T1000 (cell line): ENCODE measurements around the gene ACVR1C.

Experiments used
- DNase-seq: peaks from one replicate; lab custom pipeline; 2025; ENCODE audit warnings: mixed read lengths; lab: John Stamatoyannopoulos, UW

The ACVR1C gene

GRCh38 chr2:157628477-157629415, at the start of gene ACVR1C:
Gene ACVR1C (minus strand): TSS chr2:157628864. CDS start chr2:157628644, 220 bp downstream.
- DNase-seq = peak; percentile 64

- no peak for DNase-seq
Observed at GRCh38 chr2:157677941-157678340, 49.3 kb upstream of the ACVR1C start.

GRCh38 chr2:157672129-157672528, 43.5 kb upstream of the ACVR1C start:
- no peak for DNase-seq

- no peak for DNase-seq
Observed at GRCh38 chr2:157662401-157662800, 33.7 kb upstream of the ACVR1C start.

GRCh38 chr2:157661776-157662175, 33.1 kb upstream of the ACVR1C start:
- DNase-seq = no peak

- DNase-seq = no peak
Observed at GRCh38 chr2:157657858-157658257, 29.2 kb upstream of the ACVR1C start.

GRCh38 chr2:157657101-157657500, 28.4 kb upstream of the ACVR1C start:
- no peak for DNase-seq

- no peak for DNase-seq
Observed at GRCh38 chr2:157644776-157645175, 16.1 kb upstream of the ACVR1C start.

- no peak for DNase-seq
Observed at GRCh38 chr2:157631861-157632260, 3.2 kb upstream of the ACVR1C start.

GRCh38 chr2:157627594-157628476, 829 bp downstream of the ACVR1C start:
- DNase-seq = no peak

GRCh38 chr2:157625296-157625695, 3.4 kb downstream of the ACVR1C start:
- no peak for DNase-seq

- DNase-seq = no peak
Observed at GRCh38 chr2:157620956-157621355, 7.7 kb downstream of the ACVR1C start.

GRCh38 chr2:157611726-157612125, 16.9 kb downstream of the ACVR1C start:
- DNase-seq = no peak

GRCh38 chr2:157611110-157611509, 17.6 kb downstream of the ACVR1C start:
- no peak for DNase-seq

- DNase-seq = no peak
Observed at GRCh38 chr2:157606534-157606933, 22.1 kb downstream of the ACVR1C start.

GRCh38 chr2:157603198-157603597, 25.5 kb downstream of the ACVR1C start:
- no peak for DNase-seq

GRCh38 chr2:157601807-157602206, 26.9 kb downstream of the ACVR1C start:
- no peak for DNase-seq

- DNase-seq = no peak
Observed at GRCh38 chr2:157596992-157597681, 31.5 kb downstream of the ACVR1C start.

GRCh38 chr2:157593411-157593810, 35.3 kb downstream of the ACVR1C start:
- DNase-seq = no peak

GRCh38 chr2:157592948-157593347, 35.7 kb downstream of the ACVR1C start:
- DNase-seq = no peak

GRCh38 chr2:157592374-157592773, 36.3 kb downstream of the ACVR1C start:
- no peak for DNase-seq

GRCh38 chr2:157587576-157587975, 41.1 kb downstream of the ACVR1C start:
- no peak for DNase-seq
